GM23338 (cell line): ENCODE measurements around the gene NUFIP2. TPM values are rescaled to one million over a fixed set of nuclear protein-coding genes. Genes with fewer than 3 reads are reported as not detected.
A peak's percentile ranks its signal among the peaks of the same experiment; 100 is the strongest.

ENCODE experiments used
- ATAC-seq: fragments of 200-7000 bp; cut with Tn5 transposase; 3 replicates; pipeline ENCODE4 v1.9.1; 2020
- DNase-seq: peaks from one replicate; pipeline ENCODE4 v3.0.0-alpha.2; 2015; ENCODE audit warnings: low spot score
- H2AFZ ChIP-seq: fragments of 200-600 bp; sonication (generic); 2 replicates; pipeline ENCODE4 v1.8.0; 2016; ENCODE audit warnings: antibody characterized with exemption, mild to moderate bottlenecking, moderate library complexity
- H3F3A ChIP-seq: fragments of 200-600 bp; sonication (generic); replicated peaks from 2 replicates; pipeline ENCODE4 v1.8.0; 2017; ENCODE audit warnings: antibody characterized with exemption, mixed run types, low read depth
- H3K27ac ChIP-seq: fragments of 200-600 bp; sonication (generic); 2 replicates; pipeline ENCODE4 v1.6.1; 2016; ENCODE audit warnings: low read depth
- H3K27me3 ChIP-seq: fragments of 200-600 bp; sonication (generic); 2 replicates; pipeline ENCODE4 v1.8.0; 2016; ENCODE audit warnings: mild to moderate bottlenecking, mixed run types, moderate library complexity; ENCODE audit not compliant: insufficient read depth
- H3K36me3 ChIP-seq: fragments of 200-600 bp; sonication (generic); 2 replicates; pipeline ENCODE4 v1.8.0; 2016; ENCODE audit warnings: mild to moderate bottlenecking; ENCODE audit not compliant: insufficient read depth
- H3K4me1 ChIP-seq: fragments of 200-600 bp; sonication (generic); 2 replicates; pipeline ENCODE4 v1.8.0; 2016; ENCODE audit warnings: mild to moderate bottlenecking, moderate library complexity; ENCODE audit not compliant: insufficient read depth
- H3K4me2 ChIP-seq: fragments of 200-600 bp; sonication (generic); 2 replicates; pipeline ENCODE4 v1.7.1; 2017; ENCODE audit warnings: mixed run types
- H3K4me3 ChIP-seq: fragments of 200-600 bp; sonication (generic); 2 replicates; pipeline ENCODE4 v1.6.1; 2016; ENCODE audit warnings: mixed run types
- H3K79me2 ChIP-seq: fragments of 200-600 bp; sonication (generic); replicated peaks from 2 replicates; pipeline ENCODE4 v1.8.0; 2017; ENCODE audit warnings: mild to moderate bottlenecking; ENCODE audit not compliant: insufficient read depth
- H3K9me2 ChIP-seq: fragments of 200-600 bp; sonication (generic); 2 replicates; pipeline ENCODE4 v1.8.0; 2017; ENCODE audit not compliant: insufficient read depth
- H4K20me1 ChIP-seq: fragments of 200-600 bp; sonication (generic); replicated peaks from 2 replicates; pipeline ENCODE4 v1.8.0; 2017; ENCODE audit warnings: mild to moderate bottlenecking; ENCODE audit not compliant: insufficient read depth
- H3K27ac Mint-ChIP-seq: 2 replicates; pipeline ENCODE4 v1.8.0; 2020; ENCODE audit warnings: inconsistent platforms, mild to moderate bottlenecking, moderate library complexity, mixed read lengths
- H3K27me3 Mint-ChIP-seq: 3 replicates; pipeline ENCODE4 v1.8.0; 2022; ENCODE audit warnings: low read depth, mild to moderate bottlenecking, moderate library complexity, mixed read lengths, inconsistent platforms; ENCODE audit not compliant: insufficient read depth, poor library complexity
- H3K36me3 Mint-ChIP-seq: 3 replicates; pipeline ENCODE4 v1.8.0; 2021; ENCODE audit warnings: low read depth, mild to moderate bottlenecking, inconsistent platforms, moderate library complexity, mixed read lengths
- H3K4me1 Mint-ChIP-seq: 3 replicates; pipeline ENCODE4 v1.8.0; 2020; ENCODE audit warnings: mild to moderate bottlenecking, inconsistent platforms, mixed read lengths
- H3K4me3 Mint-ChIP-seq: 3 replicates; pipeline ENCODE4 v1.8.0; 2021; ENCODE audit warnings: moderate library complexity, mild to moderate bottlenecking, inconsistent platforms, mixed read lengths
- H3K9me3 Mint-ChIP-seq: 3 replicates; pipeline ENCODE4 v1.8.0; 2020; ENCODE audit warnings: moderate library complexity, mild to moderate bottlenecking, inconsistent platforms, mixed read lengths
- CREB1 ChIP-seq: fragments of 250-450 bp; sonication (Bioruptor Pico); IDR thresholded peaks from 2 replicates; pipeline ENCODE4 v1.5.0; 2020; ENCODE audit warnings: low read depth, mild to moderate bottlenecking, moderate library complexity
- EZH2 ChIP-seq: fragments of 200-600 bp; sonication (generic); IDR thresholded peaks from one replicate; pipeline ENCODE4 v1.8.0; 2017; ENCODE audit warnings: antibody characterized with exemption, mild to moderate bottlenecking, low read depth; ENCODE audit not compliant: unreplicated experiment
- EZH2phosphoT487 ChIP-seq: fragments of 200-600 bp; sonication (generic); IDR thresholded peaks from one replicate; pipeline ENCODE4 v1.8.1; 2018; ENCODE audit warnings: antibody characterized with exemption; ENCODE audit not compliant: unreplicated experiment
- JUNB ChIP-seq: IDR thresholded peaks from one replicate; pipeline ENCODE4 v1.6.1; 2016; ENCODE audit warnings: antibody characterized with exemption; ENCODE audit not compliant: unreplicated experiment
- POLR2AphosphoS5 ChIP-seq: IDR thresholded peaks from 2 replicates; pipeline ENCODE4 v1.6.1; 2016; ENCODE audit warnings: antibody characterized with exemption, low read depth
- STAT1 ChIP-seq: IDR thresholded peaks from one replicate; pipeline ENCODE4 v1.6.1; 2016; ENCODE audit warnings: antibody characterized with exemption; ENCODE audit not compliant: unreplicated experiment
- ZNF114 ChIP-seq: fragments of 250-450 bp; sonication (Bioruptor Pico); IDR thresholded peaks from 2 replicates; pipeline ENCODE4 v1.5.0; 2020; ENCODE audit warnings: mild to moderate bottlenecking, moderate library complexity
- ZNF331 ChIP-seq: fragments of 250-450 bp; sonication (Bioruptor Pico); IDR thresholded peaks from 2 replicates; pipeline ENCODE4 v1.5.0; 2020; ENCODE audit warnings: low read depth, mild to moderate bottlenecking, moderate library complexity
- polyA plus RNA-seq: library from polyadenylated mRNA; unstranded; fragments of >200 nt; fragmentation: Nextera tagmentation; extraction: Ambion mirVana; gene quantifications from 2 replicates; pipeline ENCODE4 v1.2.1, GENCODE V29; 2016
- total RNA-seq: library from RNA; depleted of rRNA; stranded (reverse); fragments of >200 nt; shearing (Covaris generic); gene quantifications from 2 replicates; pipeline ENCODE4 v1.2.3, GENCODE V29; 2014
- TF ChIP-seq, protein P1 (sequence below): fragments of 250-450 bp; sonication (Bioruptor Pico); IDR thresholded peaks from 2 replicates; pipeline ENCODE4 v1.5.0; 2020; ENCODE audit warnings: mild to moderate bottlenecking, moderate library complexity
- TF ChIP-seq, protein P2 (sequence below), 2 experiments: fragments of 200-600 bp in 1 of 2; sonication (generic) in 1 of 2; conservative IDR thresholded peaks; 2 replicates each; pipeline versions ENCODE4 v1.5.1 to v1.6.1; 2016 to 2017; ENCODE audit warnings: antibody characterized with exemption in 2 of 2, low read depth in 2 of 2, mild to moderate bottlenecking in 2 of 2, moderate library complexity in 1 of 2
- TF ChIP-seq, protein P3 (sequence below): IDR thresholded peaks from 2 replicates; pipeline ENCODE4 v1.6.1; 2016; ENCODE audit warnings: antibody characterized with exemption

Gene NUFIP2
- total and polyA plus RNA-seq, 2 experiments from 2014 or later = 22.2 to 88.5 TPM

DNA sequence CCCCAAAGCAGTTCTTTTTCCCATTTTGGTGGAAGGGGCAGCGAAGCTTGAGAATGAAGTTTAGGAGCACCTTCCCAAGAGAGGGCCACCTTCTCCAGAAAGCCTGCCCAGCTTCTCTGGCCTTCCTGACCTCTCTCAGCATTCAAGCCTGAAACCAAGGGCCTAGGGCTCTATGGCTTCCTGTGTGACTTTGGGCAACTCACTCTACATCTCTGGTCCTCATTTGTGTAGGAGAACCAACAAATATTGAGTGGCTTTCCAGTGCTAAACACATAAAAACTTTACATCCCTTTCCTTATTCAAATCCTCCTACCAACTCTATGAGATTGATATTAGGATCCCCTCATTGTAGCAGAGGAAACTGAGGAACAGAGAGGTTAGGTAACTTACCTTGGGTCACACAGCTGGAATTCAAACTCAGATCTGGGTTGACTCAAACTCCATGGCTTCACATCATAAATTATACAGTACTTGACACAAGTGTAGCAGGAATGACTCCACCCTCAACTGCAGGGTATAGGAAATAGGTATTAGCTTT, 81.8 kb downstream of the NUFIP2 start:
- peaks cover 22% of the 10 kb centered on the region for H3K4me1 Mint-ChIP-seq
- no peaks in the 10 kb centered on the region for H3K9me3 Mint-ChIP-seq
- H3K79me2 ChIP-seq = no peaks in the 10 kb centered on the region
- no peak for TF ChIP-seq STAT1
- TF ChIP-seq, protein P1, sequence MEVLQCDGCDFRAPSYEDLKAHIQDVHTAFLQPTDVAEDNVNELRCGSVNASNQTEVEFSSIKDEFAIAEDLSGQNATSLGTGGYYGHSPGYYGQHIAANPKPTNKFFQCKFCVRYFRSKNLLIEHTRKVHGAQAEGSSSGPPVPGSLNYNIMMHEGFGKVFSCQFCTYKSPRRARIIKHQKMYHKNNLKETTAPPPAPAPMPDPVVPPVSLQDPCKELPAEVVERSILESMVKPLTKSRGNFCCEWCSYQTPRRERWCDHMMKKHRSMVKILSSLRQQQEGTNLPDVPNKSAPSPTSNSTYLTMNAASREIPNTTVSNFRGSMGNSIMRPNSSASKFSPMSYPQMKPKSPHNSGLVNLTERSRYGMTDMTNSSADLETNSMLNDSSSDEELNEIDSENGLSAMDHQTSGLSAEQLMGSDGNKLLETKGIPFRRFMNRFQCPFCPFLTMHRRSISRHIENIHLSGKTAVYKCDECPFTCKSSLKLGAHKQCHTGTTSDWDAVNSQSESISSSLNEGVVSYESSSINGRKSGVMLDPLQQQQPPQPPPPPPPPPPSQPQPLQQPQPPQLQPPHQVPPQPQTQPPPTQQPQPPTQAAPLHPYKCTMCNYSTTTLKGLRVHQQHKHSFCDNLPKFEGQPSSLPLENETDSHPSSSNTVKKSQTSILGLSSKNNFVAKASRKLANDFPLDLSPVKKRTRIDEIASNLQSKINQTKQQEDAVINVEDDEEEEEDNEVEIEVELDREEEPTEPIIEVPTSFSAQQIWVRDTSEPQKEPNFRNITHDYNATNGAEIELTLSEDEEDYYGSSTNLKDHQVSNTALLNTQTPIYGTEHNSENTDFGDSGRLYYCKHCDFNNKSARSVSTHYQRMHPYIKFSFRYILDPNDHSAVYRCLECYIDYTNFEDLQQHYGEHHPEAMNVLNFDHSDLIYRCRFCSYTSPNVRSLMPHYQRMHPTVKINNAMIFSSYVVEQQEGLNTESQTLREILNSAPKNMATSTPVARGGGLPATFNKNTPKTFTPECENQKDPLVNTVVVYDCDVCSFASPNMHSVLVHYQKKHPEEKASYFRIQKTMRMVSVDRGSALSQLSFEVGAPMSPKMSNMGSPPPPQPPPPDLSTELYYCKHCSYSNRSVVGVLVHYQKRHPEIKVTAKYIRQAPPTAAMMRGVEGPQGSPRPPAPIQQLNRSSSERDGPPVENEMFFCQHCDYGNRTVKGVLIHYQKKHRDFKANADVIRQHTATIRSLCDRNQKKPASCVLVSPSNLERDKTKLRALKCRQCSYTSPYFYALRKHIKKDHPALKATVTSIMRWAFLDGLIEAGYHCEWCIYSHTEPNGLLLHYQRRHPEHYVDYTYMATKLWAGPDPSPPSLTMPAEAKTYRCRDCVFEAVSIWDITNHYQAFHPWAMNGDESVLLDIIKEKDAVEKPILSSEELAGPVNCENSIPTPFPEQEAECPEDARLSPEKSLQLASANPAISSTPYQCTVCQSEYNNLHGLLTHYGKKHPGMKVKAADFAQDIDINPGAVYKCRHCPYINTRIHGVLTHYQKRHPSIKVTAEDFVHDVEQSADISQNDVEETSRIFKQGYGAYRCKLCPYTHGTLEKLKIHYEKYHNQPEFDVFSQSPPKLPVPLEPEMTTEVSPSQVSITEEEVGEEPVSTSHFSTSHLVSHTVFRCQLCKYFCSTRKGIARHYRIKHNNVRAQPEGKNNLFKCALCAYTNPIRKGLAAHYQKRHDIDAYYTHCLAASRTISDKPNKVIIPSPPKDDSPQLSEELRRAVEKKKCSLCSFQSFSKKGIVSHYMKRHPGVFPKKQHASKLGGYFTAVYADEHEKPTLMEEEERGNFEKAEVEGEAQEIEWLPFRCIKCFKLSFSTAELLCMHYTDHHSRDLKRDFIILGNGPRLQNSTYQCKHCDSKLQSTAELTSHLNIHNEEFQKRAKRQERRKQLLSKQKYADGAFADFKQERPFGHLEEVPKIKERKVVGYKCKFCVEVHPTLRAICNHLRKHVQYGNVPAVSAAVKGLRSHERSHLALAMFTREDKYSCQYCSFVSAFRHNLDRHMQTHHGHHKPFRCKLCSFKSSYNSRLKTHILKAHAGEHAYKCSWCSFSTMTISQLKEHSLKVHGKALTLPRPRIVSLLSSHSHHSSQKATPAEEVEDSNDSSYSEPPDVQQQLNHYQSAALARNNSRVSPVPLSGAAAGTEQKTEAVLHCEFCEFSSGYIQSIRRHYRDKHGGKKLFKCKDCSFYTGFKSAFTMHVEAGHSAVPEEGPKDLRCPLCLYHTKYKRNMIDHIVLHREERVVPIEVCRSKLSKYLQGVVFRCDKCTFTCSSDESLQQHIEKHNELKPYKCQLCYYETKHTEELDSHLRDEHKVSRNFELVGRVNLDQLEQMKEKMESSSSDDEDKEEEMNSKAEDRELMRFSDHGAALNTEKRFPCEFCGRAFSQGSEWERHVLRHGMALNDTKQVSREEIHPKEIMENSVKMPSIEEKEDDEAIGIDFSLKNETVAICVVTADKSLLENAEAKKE (CRISPR knock-in tag) = no peak
- no peak for TF ChIP-seq ZNF114 (CRISPR knock-in tag)
- no peak for TF ChIP-seq JUNB
- TF ChIP-seq CREB1 (CRISPR knock-in tag) = no peak
- TF ChIP-seq EZH2phosphoT487 = no peak
- no peak for TF ChIP-seq EZH2
- no peak for TF ChIP-seq POLR2AphosphoS5
- TF ChIP-seq, protein P2, sequence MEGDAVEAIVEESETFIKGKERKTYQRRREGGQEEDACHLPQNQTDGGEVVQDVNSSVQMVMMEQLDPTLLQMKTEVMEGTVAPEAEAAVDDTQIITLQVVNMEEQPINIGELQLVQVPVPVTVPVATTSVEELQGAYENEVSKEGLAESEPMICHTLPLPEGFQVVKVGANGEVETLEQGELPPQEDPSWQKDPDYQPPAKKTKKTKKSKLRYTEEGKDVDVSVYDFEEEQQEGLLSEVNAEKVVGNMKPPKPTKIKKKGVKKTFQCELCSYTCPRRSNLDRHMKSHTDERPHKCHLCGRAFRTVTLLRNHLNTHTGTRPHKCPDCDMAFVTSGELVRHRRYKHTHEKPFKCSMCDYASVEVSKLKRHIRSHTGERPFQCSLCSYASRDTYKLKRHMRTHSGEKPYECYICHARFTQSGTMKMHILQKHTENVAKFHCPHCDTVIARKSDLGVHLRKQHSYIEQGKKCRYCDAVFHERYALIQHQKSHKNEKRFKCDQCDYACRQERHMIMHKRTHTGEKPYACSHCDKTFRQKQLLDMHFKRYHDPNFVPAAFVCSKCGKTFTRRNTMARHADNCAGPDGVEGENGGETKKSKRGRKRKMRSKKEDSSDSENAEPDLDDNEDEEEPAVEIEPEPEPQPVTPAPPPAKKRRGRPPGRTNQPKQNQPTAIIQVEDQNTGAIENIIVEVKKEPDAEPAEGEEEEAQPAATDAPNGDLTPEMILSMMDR (conservative IDR thresholded peaks at IDR 0.05; ENCODE audit: low read depth in 2 of 2) = no peak
- no peak for TF ChIP-seq ZNF331 (CRISPR knock-in tag)
- TF ChIP-seq, protein P3, sequence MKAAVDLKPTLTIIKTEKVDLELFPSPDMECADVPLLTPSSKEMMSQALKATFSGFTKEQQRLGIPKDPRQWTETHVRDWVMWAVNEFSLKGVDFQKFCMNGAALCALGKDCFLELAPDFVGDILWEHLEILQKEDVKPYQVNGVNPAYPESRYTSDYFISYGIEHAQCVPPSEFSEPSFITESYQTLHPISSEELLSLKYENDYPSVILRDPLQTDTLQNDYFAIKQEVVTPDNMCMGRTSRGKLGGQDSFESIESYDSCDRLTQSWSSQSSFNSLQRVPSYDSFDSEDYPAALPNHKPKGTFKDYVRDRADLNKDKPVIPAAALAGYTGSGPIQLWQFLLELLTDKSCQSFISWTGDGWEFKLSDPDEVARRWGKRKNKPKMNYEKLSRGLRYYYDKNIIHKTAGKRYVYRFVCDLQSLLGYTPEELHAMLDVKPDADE = no peak
- H4K20me1 ChIP-seq = no peaks in the 10 kb centered on the region
- H3K4me3 ChIP-seq = no peak overlapping the region
- H3K36me3 Mint-ChIP-seq = no peaks in the 10 kb centered on the region
- ATAC-seq (no peak), DNase-seq (no peak)
- H3K27ac ChIP-seq = no peak overlapping the region
- no peak overlapping the region for H3K4me2 ChIP-seq
- no peaks in the 10 kb centered on the region for H3K27me3 ChIP-seq
- H3K4me3 Mint-ChIP-seq = no peak overlapping the region
- H3F3A ChIP-seq = no peaks in the 10 kb centered on the region
- no peak overlapping the region for H3K27ac Mint-ChIP-seq
- H3K4me1 ChIP-seq = peaks cover 13% of the 10 kb centered on the region
- H3K36me3 ChIP-seq = no peaks in the 10 kb centered on the region
- peak overlapping the region; percentile 72; the same call in 1 of the 2 replicates for H2AFZ ChIP-seq
- H3K27me3 Mint-ChIP-seq = peaks cover 5% of the 10 kb centered on the region
- no peaks in the 10 kb centered on the region for H3K9me2 ChIP-seq
